Trophoblast cell (in vitro differentiated cells and primary cell): ENCODE results near the gene KIAA0513.
A peak's percentile ranks its signal among the peaks of the same experiment; 100 is the strongest.

Source experiments
- DNase-seq, 2 donors: peaks; one replicate each; pipeline ENCODE4 v3.0.0-alpha.2; 2016
- H2AFZ ChIP-seq: 2 replicates; pipeline ENCODE4 v1.6.1; 2013; ENCODE audit warnings: low read length, moderate library complexity, mild to moderate bottlenecking; ENCODE audit not compliant: insufficient read depth, poor library complexity
- H2AK5ac ChIP-seq: 2 replicates; pipeline ENCODE4 v1.6.1; 2013; ENCODE audit warnings: mild to moderate bottlenecking, low read length
- H2BK120ac ChIP-seq: 2 replicates; pipeline ENCODE4 v1.6.1; 2013; ENCODE audit warnings: low read length, mild to moderate bottlenecking, moderate library complexity; ENCODE audit not compliant: insufficient read depth, poor library complexity
- H2BK12ac ChIP-seq: 2 replicates; pipeline ENCODE4 v1.6.1; 2013; ENCODE audit warnings: mild to moderate bottlenecking, low read length, moderate library complexity
- H2BK5ac ChIP-seq: 2 replicates; pipeline ENCODE4 v1.6.1; 2013; ENCODE audit warnings: low read length, low read depth, moderate library complexity, mild to moderate bottlenecking; ENCODE audit not compliant: poor library complexity
- H3K14ac ChIP-seq: 2 replicates; pipeline ENCODE4 v1.6.1; 2013; ENCODE audit warnings: mild to moderate bottlenecking, low read length
- H3K18ac ChIP-seq: 2 replicates; pipeline ENCODE4 v1.6.1; 2013; ENCODE audit warnings: mild to moderate bottlenecking, low read length
- H3K23ac ChIP-seq: 2 replicates; pipeline ENCODE4 v1.6.1; 2013; ENCODE audit warnings: low read length
- H3K27ac ChIP-seq: 2 replicates; pipeline ENCODE4 v1.5.1; 2013; ENCODE audit warnings: low read depth, mild to moderate bottlenecking, inconsistent platforms, low read length, moderate library complexity
- H3K27me3 ChIP-seq: 2 replicates; pipeline ENCODE4 v1.6.1; 2013; ENCODE audit warnings: inconsistent platforms, mild to moderate bottlenecking, low read length, moderate library complexity; ENCODE audit not compliant: insufficient read depth
- H3K36me3 ChIP-seq, 2 experiments: 1 replicate in 1 of 2; 2 replicates in 1 of 2; pipeline ENCODE4 v1.6.1; 2013; ENCODE audit warnings: low read length in 2 of 2, mild to moderate bottlenecking in 2 of 2, moderate library complexity in 1 of 2; ENCODE audit not compliant: insufficient read depth in 2 of 2, control insufficient read depth in 1 of 2
- H3K4ac ChIP-seq: 2 replicates; pipeline ENCODE4 v1.6.1; 2013; ENCODE audit warnings: low read depth, mild to moderate bottlenecking, low read length, moderate library complexity
- H3K4me1 ChIP-seq, 2 experiments: 1 replicate in 1 of 2; 2 replicates in 1 of 2; pipeline ENCODE4 v1.6.1; 2013; ENCODE audit warnings: low read length in 2 of 2, mild to moderate bottlenecking in 2 of 2, moderate library complexity in 1 of 2; ENCODE audit not compliant: insufficient read depth in 2 of 2, control insufficient read depth in 1 of 2
- H3K4me2 ChIP-seq: 2 replicates; pipeline ENCODE4 v1.6.1; 2013; ENCODE audit warnings: inconsistent platforms, mild to moderate bottlenecking, low read length, moderate library complexity
- H3K4me3 ChIP-seq: 2 replicates; pipeline ENCODE4 v1.5.1; 2013; ENCODE audit warnings: mild to moderate bottlenecking, low read depth, low read length, inconsistent platforms
- H3K79me1 ChIP-seq: one replicate; pipeline ENCODE4 v1.6.1; 2013; ENCODE audit warnings: low read length
- H3K79me2 ChIP-seq: 2 replicates; pipeline ENCODE4 v1.6.1; 2013; ENCODE audit warnings: low read length, mild to moderate bottlenecking; ENCODE audit not compliant: control insufficient read depth, insufficient read depth, poor library complexity
- H3K9ac ChIP-seq: 2 replicates; pipeline ENCODE4 v1.6.1; 2013; ENCODE audit warnings: mild to moderate bottlenecking, low read length
- H3K9me3 ChIP-seq: 2 replicates; pipeline ENCODE4 v1.6.1; 2013; ENCODE audit warnings: low read depth, mild to moderate bottlenecking, control low read depth, inconsistent platforms, low read length; ENCODE audit not compliant: insufficient read depth
- H4K12ac ChIP-seq: 2 replicates; pipeline ENCODE4 v1.6.1; 2013; ENCODE audit warnings: low read depth, mild to moderate bottlenecking, low read length, moderate library complexity
- H4K8ac ChIP-seq: 2 replicates; pipeline ENCODE4 v1.6.1; 2013; ENCODE audit warnings: low read depth, mild to moderate bottlenecking, low read length, moderate library complexity
- H4K91ac ChIP-seq: one replicate; pipeline ENCODE4 v1.6.1; 2013; ENCODE audit warnings: low read depth, mild to moderate bottlenecking, low read length, moderate library complexity
- WGBS: extraction: QIAGEN DNeasy Blood & Tissue Kit; methylation state at CpG from one replicate; pipeline ENCODE4 v1.1.7; 2013; ENCODE audit warnings: missing lambda C conversion rate; ENCODE audit not compliant: insufficient read length, insufficient coverage; ENCODE audit errors: extremely low coverage; 5-methylcytosine and 5-hydroxymethylcytosine counted together

The KIAA0513 gene

DNA sequence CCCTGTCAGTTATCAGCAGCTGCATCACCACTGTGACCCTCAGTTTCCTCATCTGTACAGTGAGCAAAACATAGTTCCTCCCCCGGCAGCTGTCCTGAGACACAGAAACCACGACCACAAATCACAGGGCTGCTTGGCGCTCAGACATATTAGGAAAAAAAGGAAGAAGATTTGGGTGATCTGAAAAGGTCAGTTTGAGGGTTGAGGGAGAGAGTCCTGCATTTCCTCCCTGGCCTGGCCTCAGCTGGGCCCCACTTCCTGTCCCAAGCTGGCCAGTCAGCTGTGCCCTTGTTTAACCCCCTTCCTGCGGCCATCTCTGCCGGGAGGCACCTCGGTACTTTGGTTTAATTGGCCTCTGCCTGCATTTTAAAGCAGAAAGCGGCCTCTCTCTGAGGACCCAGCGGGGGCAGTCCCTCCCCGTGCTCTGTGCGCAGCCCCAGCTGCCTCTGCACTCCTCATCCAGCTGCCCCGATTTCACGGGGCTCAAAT, 108.7 kb downstream of the KIAA0513 start:
- no peak overlapping the region for H3K14ac ChIP-seq
- H3K27me3 ChIP-seq: no peaks in the 10 kb centered on the region
- no peaks in the 10 kb centered on the region for H3K9me3 ChIP-seq
- no peak overlapping the region for H2BK5ac ChIP-seq
- DNase-seq: no peak
- no peaks in the 10 kb centered on the region for H3K79me1 ChIP-seq
- H3K27ac ChIP-seq: no peak overlapping the region
- H3K4ac ChIP-seq: no peak overlapping the region
- H2AK5ac ChIP-seq: no peak overlapping the region
- H2BK120ac ChIP-seq: no peak overlapping the region
- no peak overlapping the region for H3K18ac ChIP-seq
- no peak overlapping the region for H4K12ac ChIP-seq
- no peak overlapping the region for H4K8ac ChIP-seq
- no peaks in the 10 kb centered on the region for H3K79me2 ChIP-seq
- H3K4me2 ChIP-seq: no peak overlapping the region
- no peak overlapping the region for H4K91ac ChIP-seq
- no CpG with 5 or more reads among the region's 12 CpGs for WGBS
- H2BK12ac ChIP-seq: no peak overlapping the region
- H3K4me3 ChIP-seq: no peak overlapping the region
- peaks cover 9 to 15% of the 10 kb centered on the region in 2 experiments for H3K4me1 ChIP-seq
- H3K23ac ChIP-seq: no peak overlapping the region
- H2AFZ ChIP-seq: no peak overlapping the region
- H3K36me3 ChIP-seq: no peaks in the 10 kb centered on the region
- no peak overlapping the region for H3K9ac ChIP-seq

DNA sequence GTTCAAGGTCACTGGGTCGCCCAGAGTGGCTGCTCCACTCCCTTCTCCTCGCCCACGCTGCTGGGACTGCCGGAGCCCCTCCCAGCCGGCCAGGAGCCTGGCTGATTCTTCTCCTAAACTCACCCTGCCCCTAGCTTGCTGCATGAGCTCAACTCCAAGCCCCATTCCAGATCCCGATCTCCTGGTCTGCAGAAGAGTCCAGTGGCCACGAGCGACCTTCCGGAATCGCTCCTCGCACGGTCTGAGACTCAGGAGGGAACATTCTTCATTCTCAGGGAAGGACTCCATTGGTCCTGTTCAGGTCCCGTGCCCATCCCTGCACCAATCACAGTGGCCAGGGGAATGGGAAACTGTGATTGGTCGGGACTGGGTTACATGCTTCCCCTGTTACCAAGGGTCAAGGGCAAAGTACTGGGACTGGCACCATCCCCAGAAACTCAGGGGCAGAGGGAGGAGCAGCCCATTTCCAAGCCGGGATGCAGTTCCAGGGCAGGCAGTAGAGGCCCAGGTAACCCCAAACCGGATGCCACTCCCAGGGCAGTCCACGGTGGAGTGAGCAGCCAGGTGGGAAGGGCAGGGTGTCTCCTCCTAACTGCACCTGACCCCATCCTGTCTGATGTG, 109.2 kb downstream of the KIAA0513 start:
- Histone ChIP-seq H2BK120ac (no peak overlapping the region), H3K36me3 (no peaks in the 10 kb centered on the region), H2BK5ac (no peak overlapping the region), H3K4me2 (no peak overlapping the region), H3K23ac (no peak overlapping the region), H3K9me3 (no peaks in the 10 kb centered on the region), H4K91ac (no peak overlapping the region), H2AK5ac (peak overlapping the region; percentile 36), H3K9ac (no peak overlapping the region), H3K27ac (no peak overlapping the region), H3K4ac (no peak overlapping the region), H4K12ac (no peak overlapping the region), H3K79me1 (no peaks in the 10 kb centered on the region), H3K14ac (no peak overlapping the region), H2BK12ac (no peak overlapping the region), H4K8ac (no peak overlapping the region), H3K27me3 (no peaks in the 10 kb centered on the region), H3K79me2 (no peaks in the 10 kb centered on the region), H3K4me1 (peaks cover 9 to 15% of the 10 kb centered on the region in 2 experiments), H2AFZ (no peak overlapping the region), H3K4me3 (no peak overlapping the region), H3K18ac (no peak overlapping the region)
- no peak for DNase-seq
- WGBS: no CpG with 5 or more reads among the region's 17 CpGs

DNA sequence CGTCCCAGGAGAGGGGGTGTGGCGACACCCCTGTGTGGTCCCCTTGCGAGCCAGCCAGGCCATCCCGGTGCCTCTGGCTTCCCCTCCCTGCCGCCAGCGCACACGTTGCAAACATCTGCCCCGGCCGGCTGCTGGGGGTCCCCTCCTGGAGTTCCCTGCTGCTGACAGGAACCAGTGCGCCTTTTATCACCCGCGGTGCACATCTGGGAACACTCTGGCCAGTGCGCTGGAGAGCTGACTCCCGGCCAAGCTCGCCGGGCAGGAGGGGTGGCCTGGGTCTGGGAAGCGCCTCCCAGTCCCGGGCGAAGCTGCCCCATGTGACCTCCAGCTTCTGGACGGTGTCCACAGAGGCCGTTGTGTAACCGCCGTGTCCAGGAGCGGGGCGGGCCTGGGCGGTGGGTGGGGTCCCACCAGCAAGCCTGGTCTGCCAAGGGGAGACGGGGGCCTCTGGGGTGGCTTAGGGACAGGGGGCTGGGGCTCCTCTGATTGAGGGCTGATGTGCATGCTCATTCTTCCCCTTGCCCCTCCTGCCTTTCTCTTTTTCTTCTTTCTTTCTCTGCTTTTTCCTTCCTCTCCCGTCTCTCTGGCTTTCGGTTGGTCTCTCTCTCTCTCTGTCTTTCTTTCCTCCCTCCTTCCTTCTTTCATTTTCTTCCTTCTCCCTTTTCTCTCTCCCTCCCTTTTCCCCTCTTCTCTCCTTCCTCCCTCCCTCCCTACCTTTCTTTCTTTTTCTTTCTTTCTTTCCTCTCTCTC, 109.9 kb downstream of the KIAA0513 start:
- Histone ChIP-seq H3K79me2 (no peaks in the 10 kb centered on the region), H2BK120ac (no peak overlapping the region), H3K27me3 (no peaks in the 10 kb centered on the region), H2AK5ac (peak overlapping the region; percentile 36), H4K12ac (no peak overlapping the region), H3K14ac (no peak overlapping the region), H4K91ac (no peak overlapping the region), H2BK12ac (no peak overlapping the region), H3K4ac (no peak overlapping the region), H3K4me1 (peaks cover 9 to 15% of the 10 kb centered on the region in 2 experiments), H3K23ac (no peak overlapping the region), H3K9me3 (no peaks in the 10 kb centered on the region), H3K18ac (no peak overlapping the region), H4K8ac (no peak overlapping the region), H3K27ac (no peak overlapping the region), H3K9ac (no peak overlapping the region), H3K4me3 (no peak overlapping the region), H3K4me2 (peak overlapping the region; percentile 1), H2AFZ (no peak overlapping the region), H3K79me1 (no peaks in the 10 kb centered on the region), H2BK5ac (no peak overlapping the region), H3K36me3 (no peaks in the 10 kb centered on the region)
- WGBS: no CpG with 5 or more reads among the region's 29 CpGs
- peak; percentile 66 to 71 for DNase-seq

DNA sequence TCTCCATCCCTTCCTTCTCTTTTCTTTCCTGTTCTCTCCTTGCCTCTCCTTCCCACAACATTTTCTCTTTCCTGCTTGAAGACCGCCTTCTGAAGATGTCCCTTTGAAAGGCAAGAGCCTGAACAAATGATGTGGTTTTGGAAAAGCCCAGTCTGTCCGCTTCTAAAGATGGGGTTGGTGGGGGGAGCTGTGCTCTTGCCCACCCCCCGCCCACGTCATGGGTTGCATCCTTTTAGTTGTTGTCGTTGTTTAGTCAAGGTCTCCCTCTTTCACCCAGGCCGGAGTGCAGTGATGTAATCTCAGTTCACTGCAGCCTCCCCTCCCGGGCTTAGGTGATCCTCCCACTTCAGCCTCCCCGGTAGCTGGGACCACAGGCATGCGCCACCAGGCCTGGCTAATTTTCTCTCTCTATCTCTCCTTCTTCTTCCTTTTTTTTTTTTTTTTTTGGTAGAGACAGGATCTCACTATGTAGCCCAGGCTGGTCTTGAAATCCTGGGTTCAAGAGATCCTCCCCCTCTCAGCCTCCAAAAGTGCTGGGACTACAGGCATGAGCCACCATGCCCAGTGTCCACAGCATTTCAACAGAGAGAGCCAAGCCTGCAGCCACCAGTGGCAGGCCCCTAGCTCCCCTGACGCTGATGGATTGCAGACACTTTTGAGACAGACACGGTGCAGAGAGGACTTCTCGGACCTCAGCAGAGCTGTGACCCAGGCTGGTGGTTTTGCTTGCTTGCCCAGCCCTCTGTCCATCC, 110.7 kb downstream of the KIAA0513 start:
- Histone ChIP-seq H3K4me1 (peaks cover 9 to 15% of the 10 kb centered on the region in 2 experiments), H2BK5ac (no peak overlapping the region), H3K27me3 (no peaks in the 10 kb centered on the region), H4K12ac (no peak overlapping the region), H3K27ac (no peak overlapping the region), H3K14ac (no peak overlapping the region), H2BK12ac (no peak overlapping the region), H3K4ac (no peak overlapping the region), H2AK5ac (no peak overlapping the region), H2BK120ac (no peak overlapping the region), H3K79me1 (peaks cover 4% of the 10 kb centered on the region), H3K4me2 (no peak overlapping the region), H3K9me3 (no peaks in the 10 kb centered on the region), H3K23ac (no peak overlapping the region), H3K79me2 (no peaks in the 10 kb centered on the region), H3K18ac (no peak overlapping the region), H4K8ac (no peak overlapping the region), H3K9ac (no peak overlapping the region), H3K4me3 (no peak overlapping the region), H4K91ac (no peak overlapping the region), H3K36me3 (no peaks in the 10 kb centered on the region), H2AFZ (no peak overlapping the region)
- DNase-seq: no peak
- WGBS: no CpG with 5 or more reads among the region's 12 CpGs
